Smooth muscle cell (in vitro differentiated cells): ENCODE data around the gene CACNG4. TPM values are rescaled to one million over a fixed set of nuclear protein-coding genes. Genes with fewer than 3 reads are reported as not detected.

ENCODE experiments used
- DNase-seq: peaks from one replicate; lab custom pipeline; 2025; ENCODE audit not compliant: unreplicated experiment; lab: John Stamatoyannopoulos, UW
- H2AFZ ChIP-seq: fragments of 200-600 bp; sonication (generic); 2 replicates; pipeline ENCODE4 v1.6.0; 2016; ENCODE audit warnings: antibody characterized with exemption, low read depth, mild to moderate bottlenecking
- H3F3A ChIP-seq: fragments of 200-600 bp; sonication (generic); 2 replicates; pipeline ENCODE4 v1.6.0; 2017; ENCODE audit warnings: antibody characterized with exemption, low read depth
- H3K27ac ChIP-seq: fragments of 200-600 bp; sonication (generic); 2 replicates; pipeline ENCODE4 v1.5.1; 2016; ENCODE audit warnings: low read depth, mild to moderate bottlenecking
- H3K27me3 ChIP-seq: fragments of 200-600 bp; sonication (generic); 2 replicates; pipeline ENCODE4 v1.6.1; 2016; ENCODE audit warnings: low read depth, mild to moderate bottlenecking
- H3K36me3 ChIP-seq: fragments of 200-600 bp; sonication (generic); 2 replicates; pipeline ENCODE4 v1.5.1; 2016; ENCODE audit warnings: low read depth
- H3K4me1 ChIP-seq: fragments of 200-600 bp; sonication (generic); 2 replicates; pipeline ENCODE4 v1.5.1; 2016; ENCODE audit warnings: low read depth
- H3K4me2 ChIP-seq: fragments of 200-600 bp; sonication (generic); 2 replicates; pipeline ENCODE4 v1.6.0; 2016; ENCODE audit warnings: mild to moderate bottlenecking
- H3K4me3 ChIP-seq: fragments of 200-600 bp; sonication (generic); 2 replicates; pipeline ENCODE4 v1.5.1; 2016; ENCODE audit warnings: mild to moderate bottlenecking
- H3K79me2 ChIP-seq: fragments of 200-600 bp; sonication (generic); 2 replicates; pipeline ENCODE4 v1.6.0; 2016; ENCODE audit warnings: low read depth, mild to moderate bottlenecking
- H3K9ac ChIP-seq: fragments of 200-600 bp; sonication (generic); 2 replicates; pipeline ENCODE4 v1.6.0; 2016; ENCODE audit warnings: low read depth
- H3K9me3 ChIP-seq: fragments of 200-600 bp; sonication (generic); replicated peaks from 2 replicates; pipeline ENCODE4 v1.5.1; 2016; ENCODE audit warnings: low read depth
- H4K20me1 ChIP-seq: fragments of 200-600 bp; sonication (generic); 2 replicates; pipeline ENCODE4 v1.6.0; 2016; ENCODE audit warnings: low read depth
- WGBS: methylation state at CpG from one replicate; pipeline ENCODE4 v1.1.7; 2016; ENCODE audit warnings: low lambda C conversion rate; 5-methylcytosine and 5-hydroxymethylcytosine counted together
- polyA plus RNA-seq: library from polyadenylated mRNA; unstranded; fragments of >200 nt; fragmentation: Nextera tagmentation; extraction: Ambion mirVana; gene quantifications from 2 replicates; pipeline ENCODE4 v1.2.1, GENCODE V29; 2016
- total RNA-seq: library from RNA; depleted of rRNA; stranded (reverse); fragments of >200 nt; gene quantifications from 2 replicates; pipeline ENCODE4 v1.2.3, GENCODE V29; 2014
- TF ChIP-seq, protein P1 (sequence below): fragments of 200-600 bp; sonication (generic); IDR thresholded peaks from 2 replicates; pipeline ENCODE4 v1.5.1; 2017; ENCODE audit warnings: borderline replicate concordance, mild to moderate bottlenecking, antibody characterized with exemption; ENCODE audit not compliant: insufficient read depth, poor library complexity, severe bottlenecking

CACNG4 gene
- total and polyA plus RNA-seq, 2 experiments from 2014 or later, result 1.4 to 6.5 TPM

DNA sequence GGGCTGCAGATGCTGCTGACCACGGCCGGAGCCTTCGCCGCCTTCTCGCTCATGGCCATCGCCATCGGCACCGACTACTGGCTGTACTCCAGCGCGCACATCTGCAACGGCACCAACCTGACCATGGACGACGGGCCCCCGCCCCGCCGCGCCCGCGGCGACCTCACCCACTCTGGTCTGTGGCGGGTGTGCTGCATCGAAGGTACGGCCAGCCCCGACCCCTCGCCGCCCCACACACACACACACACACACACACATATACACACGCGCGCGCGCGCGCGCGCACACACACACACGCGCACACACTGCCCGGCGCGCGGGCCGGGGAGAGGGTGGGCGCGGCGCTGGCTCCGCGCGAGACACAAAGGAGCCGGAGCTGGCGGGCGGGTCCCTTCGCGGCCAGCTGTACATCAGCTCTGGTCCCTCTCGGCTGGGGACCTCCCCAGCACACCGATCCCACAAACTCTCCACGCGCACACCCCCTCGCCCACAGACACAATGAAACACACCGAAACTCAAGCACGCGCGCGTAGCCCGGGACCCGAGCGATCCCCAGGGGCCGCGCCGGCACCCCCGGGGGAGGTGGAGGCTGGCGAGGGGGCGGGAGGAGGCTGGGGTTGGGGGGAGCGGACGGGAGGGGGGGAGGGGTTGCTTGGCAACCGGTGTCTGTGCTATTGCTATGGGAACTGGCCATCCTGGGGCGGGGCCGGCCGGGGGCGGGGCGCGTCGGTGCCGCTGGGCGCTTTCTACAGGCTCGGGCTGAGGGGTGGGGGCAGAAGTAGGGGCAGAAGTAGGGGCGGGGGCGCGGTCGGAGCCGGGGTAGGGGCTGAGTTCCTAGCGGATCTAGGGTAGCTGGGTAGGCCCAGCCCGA lies 658 bp downstream of the CACNG4 start:
- TF ChIP-seq, protein P1, sequence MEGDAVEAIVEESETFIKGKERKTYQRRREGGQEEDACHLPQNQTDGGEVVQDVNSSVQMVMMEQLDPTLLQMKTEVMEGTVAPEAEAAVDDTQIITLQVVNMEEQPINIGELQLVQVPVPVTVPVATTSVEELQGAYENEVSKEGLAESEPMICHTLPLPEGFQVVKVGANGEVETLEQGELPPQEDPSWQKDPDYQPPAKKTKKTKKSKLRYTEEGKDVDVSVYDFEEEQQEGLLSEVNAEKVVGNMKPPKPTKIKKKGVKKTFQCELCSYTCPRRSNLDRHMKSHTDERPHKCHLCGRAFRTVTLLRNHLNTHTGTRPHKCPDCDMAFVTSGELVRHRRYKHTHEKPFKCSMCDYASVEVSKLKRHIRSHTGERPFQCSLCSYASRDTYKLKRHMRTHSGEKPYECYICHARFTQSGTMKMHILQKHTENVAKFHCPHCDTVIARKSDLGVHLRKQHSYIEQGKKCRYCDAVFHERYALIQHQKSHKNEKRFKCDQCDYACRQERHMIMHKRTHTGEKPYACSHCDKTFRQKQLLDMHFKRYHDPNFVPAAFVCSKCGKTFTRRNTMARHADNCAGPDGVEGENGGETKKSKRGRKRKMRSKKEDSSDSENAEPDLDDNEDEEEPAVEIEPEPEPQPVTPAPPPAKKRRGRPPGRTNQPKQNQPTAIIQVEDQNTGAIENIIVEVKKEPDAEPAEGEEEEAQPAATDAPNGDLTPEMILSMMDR, result no peak
- H4K20me1 ChIP-seq, result peaks cover 7% of the 10 kb centered on the region
- peaks cover 85% of the 10 kb centered on the region for H3K27me3 ChIP-seq

DNA sequence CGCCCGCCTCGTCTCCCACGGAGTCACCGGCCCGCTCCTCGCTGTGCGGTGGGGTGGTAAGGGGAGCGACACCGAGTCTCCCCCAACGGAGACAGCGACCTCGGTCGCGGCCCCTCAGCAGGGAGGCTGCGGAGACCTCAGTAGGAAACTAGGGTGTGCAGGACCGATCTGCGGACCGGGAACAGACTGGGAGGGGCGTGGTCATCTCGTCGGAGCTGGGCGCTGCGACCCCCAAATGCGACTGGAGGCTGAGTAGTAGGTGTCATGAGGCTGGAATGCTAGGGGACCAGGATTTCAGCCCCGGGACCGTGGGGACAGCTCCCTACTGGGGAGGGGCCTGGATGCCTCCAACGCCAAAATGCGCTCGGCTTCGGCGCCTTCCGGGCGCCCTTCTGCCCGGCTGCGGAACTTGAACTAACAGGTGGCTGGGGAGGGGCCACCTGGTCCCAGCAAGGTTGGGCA lies 1.3 kb downstream of the CACNG4 start:
- 2% methylated on average over 27 of the region's 36 CpGs for WGBS
- H3K36me3 ChIP-seq, result no peaks in the 10 kb centered on the region
- H3K4me3 ChIP-seq, result peak overlapping the region; percentile 64
- TF ChIP-seq, protein P1, result no peak
- H3K4me1 ChIP-seq, result peaks cover 14% of the 10 kb centered on the region
- H3F3A ChIP-seq, result no peaks in the 10 kb centered on the region
- no peaks in the 10 kb centered on the region for H3K79me2 ChIP-seq
- peaks cover 79% of the 10 kb centered on the region for H3K27me3 ChIP-seq
- no peak for DNase-seq
- H4K20me1 ChIP-seq, result peaks cover 7% of the 10 kb centered on the region
- H3K4me2 ChIP-seq, result peak overlapping the region; percentile 86
- no peak overlapping the region for H3K27ac ChIP-seq
- H3K9me3 ChIP-seq, result no peaks in the 10 kb centered on the region
- H2AFZ ChIP-seq, result no peak overlapping the region
- H3K9ac ChIP-seq, result no peak overlapping the region

More for the DNA sequence above, 658 bp downstream of the CACNG4 start:
- Histone ChIP-seq H3K27ac (no peak overlapping the region), H3K4me2 (peak overlapping the region; percentile 86), H3K79me2 (no peaks in the 10 kb centered on the region), H2AFZ (no peak overlapping the region), H3K36me3 (no peaks in the 10 kb centered on the region), H3K4me1 (peaks cover 14% of the 10 kb centered on the region), H3K9me3 (no peaks in the 10 kb centered on the region), H3K9ac (peak overlapping the region; percentile 39), H3K4me3 (peak overlapping the region; percentile 64), H3F3A (no peaks in the 10 kb centered on the region)
- no peak for DNase-seq
- under 1% methylated on average over 47 of the region's 92 CpGs for WGBS

DNA sequence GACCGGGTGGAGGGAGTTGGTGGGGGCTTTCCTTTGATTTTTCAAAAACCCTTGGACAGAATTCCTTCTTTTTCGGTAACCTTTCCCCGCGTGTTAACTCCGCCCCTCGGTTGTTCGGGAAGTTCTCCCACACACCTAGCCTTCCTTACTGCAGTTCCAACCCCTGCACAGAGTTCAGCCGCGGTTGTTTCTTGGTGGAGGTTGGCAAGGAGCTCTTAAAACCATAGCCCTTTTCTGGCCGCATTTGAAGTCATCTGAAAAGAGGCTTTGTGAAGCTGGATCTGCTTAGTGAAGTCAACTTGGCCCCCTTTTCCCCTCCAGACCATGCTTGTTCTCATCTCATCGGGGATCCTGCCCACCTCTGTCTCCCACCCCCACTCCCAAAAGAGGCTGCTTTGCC lies 1.8 kb downstream of the CACNG4 start:
- no peak overlapping the region for H3K27ac ChIP-seq
- no peaks in the 10 kb centered on the region for H3K79me2 ChIP-seq
- peaks cover 75% of the 10 kb centered on the region for H3K27me3 ChIP-seq
- H3K4me2 ChIP-seq, result peak overlapping the region; percentile 86
- peaks cover 14% of the 10 kb centered on the region for H3K4me1 ChIP-seq
- 28% methylated on average over 11 of the region's 11 CpGs for WGBS
- H3F3A ChIP-seq, result no peaks in the 10 kb centered on the region
- no peaks in the 10 kb centered on the region for H3K9me3 ChIP-seq
- no peak for DNase-seq
- peak overlapping the region; percentile 64 for H3K4me3 ChIP-seq
- TF ChIP-seq, protein P1, result no peak
- no peaks in the 10 kb centered on the region for H3K36me3 ChIP-seq
- no peak overlapping the region for H2AFZ ChIP-seq
- no peak overlapping the region for H3K9ac ChIP-seq
- H4K20me1 ChIP-seq, result peaks cover 7% of the 10 kb centered on the region
